CD14-positive monocyte (primary cell): Measurements from ENCODE around the gene KRT2. TPM values are rescaled to one million over a fixed set of nuclear protein-coding genes. Genes with fewer than 3 reads are reported as not detected.

Experiments used
- DNase-seq, 3 donors: peaks; one replicate each; pipeline ENCODE4 v3.0.0-alpha.2; 2011 to 2022
- H2AFZ ChIP-seq: 2 replicates; pipeline ENCODE4 v1.6.0; 2012; ENCODE audit warnings: mild to moderate bottlenecking, low read depth, low read length, inconsistent platforms; ENCODE audit not compliant: insufficient read depth, poor library complexity, severe bottlenecking
- H3K27ac ChIP-seq, 2 donors: 1 replicate in 1 of 2; 2 replicates in 1 of 2; pipeline ENCODE4 v1.5.1; 2012 to 2013; ENCODE audit warnings: low read length in 2 of 2, control low read depth in 1 of 2, inconsistent platforms in 1 of 2, low read depth in 1 of 2, mild to moderate bottlenecking in 1 of 2
- H3K27me3 ChIP-seq, 2 donors: one replicate each; pipeline versions ENCODE4 v1.6.0 to v1.6.1; 2011 to 2013; ENCODE audit warnings: low read length in 2 of 2; ENCODE audit not compliant: control insufficient read depth in 2 of 2, insufficient read depth in 2 of 2
- H3K36me3 ChIP-seq, 2 donors: replicated peaks in 1 of 2; 1 replicate in 1 of 2; 2 replicates in 1 of 2; pipeline versions ENCODE4 v1.5.1 to v1.6.1; 2012 to 2013; ENCODE audit warnings: low read length in 2 of 2, control low read depth in 1 of 2, inconsistent platforms in 1 of 2, mild to moderate bottlenecking in 1 of 2; ENCODE audit not compliant: insufficient read depth in 2 of 2, control insufficient read depth in 1 of 2
- H3K4me1 ChIP-seq, 2 donors: 1 replicate in 1 of 2; 2 replicates in 1 of 2; pipeline versions ENCODE4 v1.5.1 to v1.6.1; 2012 to 2013; ENCODE audit warnings: low read length in 2 of 2, control low read depth in 1 of 2, inconsistent platforms in 1 of 2, mild to moderate bottlenecking in 1 of 2, moderate library complexity in 1 of 2; ENCODE audit not compliant: insufficient read depth in 2 of 2, control insufficient read depth in 1 of 2
- H3K4me2 ChIP-seq: replicated peaks from 2 replicates; pipeline ENCODE3; 2012; ENCODE audit warnings: low read length, moderate library complexity, mild to moderate bottlenecking; ENCODE audit not compliant: poor library complexity, severe bottlenecking; ENCODE audit errors: extremely low read depth
- H3K4me3 ChIP-seq, 3 experiments: fragments of 200-600 bp in 1 of 3; sonication (generic) in 1 of 3; replicated peaks in 1 of 3; 1 replicate in 2 of 3; 2 replicates in 1 of 3; pipeline ENCODE4 v1.5.1; 2011 to 2013; ENCODE audit warnings: low read length in 3 of 3, mild to moderate bottlenecking in 3 of 3, control low read depth in 2 of 3, low read depth in 2 of 3, inconsistent platforms in 1 of 3, moderate library complexity in 1 of 3
- H3K79me2 ChIP-seq: 2 replicates; pipeline ENCODE4 v1.6.0; 2012; ENCODE audit warnings: mild to moderate bottlenecking, control low read depth, inconsistent platforms, low read length, moderate library complexity; ENCODE audit not compliant: insufficient read depth
- H3K9ac ChIP-seq: 2 replicates; pipeline ENCODE4 v1.6.0; 2017; ENCODE audit warnings: low read length, mild to moderate bottlenecking; ENCODE audit not compliant: insufficient read depth, poor library complexity, severe bottlenecking
- H3K9me3 ChIP-seq, 2 donors: replicated peaks in 1 of 2; 1 replicate in 1 of 2; 2 replicates in 1 of 2; pipeline versions ENCODE4 v1.5.1 to v1.6.1; 2012 to 2013; ENCODE audit warnings: low read length in 2 of 2, control low read depth in 1 of 2; ENCODE audit not compliant: control insufficient read depth in 1 of 2, insufficient read depth in 1 of 2
- H4K20me1 ChIP-seq: 2 replicates; pipeline ENCODE4 v1.6.0; 2012; ENCODE audit warnings: mild to moderate bottlenecking, low read length, control low read depth, moderate library complexity; ENCODE audit not compliant: insufficient read depth
- H3K27ac Mint-ChIP-seq, 7 donors: one replicate each; pipeline ENCODE4 v1.8.0; 2020; ENCODE audit warnings: mild to moderate bottlenecking in 7 of 7, mixed read lengths in 7 of 7, moderate library complexity in 6 of 7, inconsistent platforms in 2 of 7
- H3K27me3 Mint-ChIP-seq, 3 donors: one replicate each; pipeline ENCODE4 v1.8.0; 2021 to 2022; ENCODE audit warnings: low read depth in 3 of 3, mild to moderate bottlenecking in 3 of 3, mixed read lengths in 3 of 3, moderate library complexity in 3 of 3, inconsistent platforms in 1 of 3
- H3K36me3 Mint-ChIP-seq, 2 donors: one replicate each; pipeline ENCODE4 v1.8.0; 2020; ENCODE audit warnings: mixed read lengths in 2 of 2, inconsistent platforms in 1 of 2, mild to moderate bottlenecking in 1 of 2
- H3K4me1 Mint-ChIP-seq: one replicate; pipeline ENCODE4 v1.8.0; 2020; ENCODE audit warnings: mild to moderate bottlenecking, mixed read lengths
- H3K4me3 Mint-ChIP-seq, 2 donors: one replicate each; pipeline ENCODE4 v1.8.0; 2020; ENCODE audit warnings: mild to moderate bottlenecking in 2 of 2, mixed read lengths in 2 of 2, moderate library complexity in 1 of 2
- H3K9me3 Mint-ChIP-seq, 7 donors: one replicate each; pipeline ENCODE4 v1.8.0; 2020 to 2022; ENCODE audit warnings: mixed read lengths in 7 of 7, mild to moderate bottlenecking in 6 of 7, moderate library complexity in 6 of 7, inconsistent platforms in 2 of 7
- WGBS: methylation state at CpG from one replicate; pipeline ENCODE4 v1.1.5; 2013; ENCODE audit warnings: missing lambda C conversion rate; ENCODE audit not compliant: insufficient coverage; 5-methylcytosine and 5-hydroxymethylcytosine counted together
- intact Hi-C, 2 donors: fragments of 100-400 bp; cut with micrococcal nuclease; formaldehyde crosslinking; loops; one replicate each; pipeline versions ENCODE4 v1.15.0 to v1.15.1; 2023
- polyA plus RNA-seq, 3 donors: library from polyadenylated mRNA; depleted of rRNA in 1 of 3; unstranded in 2 of 3; stranded (reverse) in 1 of 3; fragments of 300-500 nt in 2 of 3; fragments of >200 nt in 1 of 3; fragmentation: Illumina TruSeq in 2 of 3; gene quantifications; 1 replicate in 2 of 3; 2 replicates in 1 of 3; pipeline ENCODE4 v1.2.3, GENCODE V29; 2012 to 2021
- TF ChIP-seq, protein P1 (sequence below): fragments of 200-600 bp; IDR thresholded peaks from one replicate; pipeline ENCODE4 v1.8.0; 2022; ENCODE audit warnings: antibody characterized with exemption, mild to moderate bottlenecking

Gene KRT2
- polyA plus RNA-seq, 3 donors = not detected

DNA sequence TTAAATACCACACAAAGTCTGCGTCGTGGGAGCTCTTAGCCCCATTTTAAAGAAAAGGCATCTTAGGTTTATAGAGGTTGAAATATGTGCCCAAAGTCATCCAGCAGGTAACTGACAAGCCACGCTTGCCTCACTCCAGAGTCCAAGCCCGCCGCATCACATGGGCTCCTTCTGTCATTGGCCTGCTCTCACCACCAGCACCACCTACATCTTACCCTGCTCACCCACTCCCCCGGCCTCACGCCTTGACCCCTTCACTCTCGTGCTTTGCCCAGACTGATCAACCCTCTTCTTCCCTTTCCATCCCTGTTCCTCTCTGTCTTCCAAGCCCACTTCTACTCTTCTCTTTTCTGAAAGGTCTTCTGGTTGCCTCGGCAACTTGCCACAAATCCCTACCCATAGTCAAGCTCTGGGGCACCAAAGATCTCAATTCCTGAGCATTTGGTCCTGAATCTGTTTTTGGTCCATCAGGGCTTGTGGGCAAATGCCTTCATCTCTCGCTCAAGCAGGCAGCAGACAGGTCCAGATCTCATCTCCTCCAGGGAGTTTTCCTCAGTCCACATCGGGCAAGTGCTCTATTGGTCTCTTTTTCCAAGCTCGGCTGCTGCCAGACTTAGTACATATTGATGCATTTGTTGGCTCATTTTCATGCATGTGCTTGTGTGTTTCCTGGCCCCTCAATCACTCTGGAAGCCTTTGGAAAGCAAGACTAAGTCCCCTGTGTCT is 31.7 kb upstream of the KRT2 start:
- TF ChIP-seq, protein P1, sequence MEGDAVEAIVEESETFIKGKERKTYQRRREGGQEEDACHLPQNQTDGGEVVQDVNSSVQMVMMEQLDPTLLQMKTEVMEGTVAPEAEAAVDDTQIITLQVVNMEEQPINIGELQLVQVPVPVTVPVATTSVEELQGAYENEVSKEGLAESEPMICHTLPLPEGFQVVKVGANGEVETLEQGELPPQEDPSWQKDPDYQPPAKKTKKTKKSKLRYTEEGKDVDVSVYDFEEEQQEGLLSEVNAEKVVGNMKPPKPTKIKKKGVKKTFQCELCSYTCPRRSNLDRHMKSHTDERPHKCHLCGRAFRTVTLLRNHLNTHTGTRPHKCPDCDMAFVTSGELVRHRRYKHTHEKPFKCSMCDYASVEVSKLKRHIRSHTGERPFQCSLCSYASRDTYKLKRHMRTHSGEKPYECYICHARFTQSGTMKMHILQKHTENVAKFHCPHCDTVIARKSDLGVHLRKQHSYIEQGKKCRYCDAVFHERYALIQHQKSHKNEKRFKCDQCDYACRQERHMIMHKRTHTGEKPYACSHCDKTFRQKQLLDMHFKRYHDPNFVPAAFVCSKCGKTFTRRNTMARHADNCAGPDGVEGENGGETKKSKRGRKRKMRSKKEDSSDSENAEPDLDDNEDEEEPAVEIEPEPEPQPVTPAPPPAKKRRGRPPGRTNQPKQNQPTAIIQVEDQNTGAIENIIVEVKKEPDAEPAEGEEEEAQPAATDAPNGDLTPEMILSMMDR = no peak
- H3K4me1 Mint-ChIP-seq = no peaks in the 10 kb centered on the region
- Histone ChIP-seq H3K9ac (no peak overlapping the region), H4K20me1 (no peaks in the 10 kb centered on the region), H3K4me3 (no peak overlapping the region), H3K27ac (no peak overlapping the region), H3K4me1 (no peaks in the 10 kb centered on the region), H3K79me2 (no peaks in the 10 kb centered on the region), H2AFZ (no peak overlapping the region), H3K4me2 (no peak overlapping the region), H3K36me3 (no peaks in the 10 kb centered on the region), H3K9me3 (no peaks in the 10 kb centered on the region), H3K27me3 (no peaks in the 10 kb centered on the region)
- H3K27me3 Mint-ChIP-seq = peaks cover 6 to 11% (median 8%) of the 10 kb centered on the region in 3 donors
- H3K36me3 Mint-ChIP-seq = no peaks in the 10 kb centered on the region
- H3K4me3 Mint-ChIP-seq = no peak overlapping the region
- intact Hi-C loops = no loop called here
- H3K9me3 Mint-ChIP-seq = peaks cover 0 to 1% (median 0%) of the 10 kb centered on the region in 7 donors
- H3K27ac Mint-ChIP-seq = peak overlapping the region in 1 of 7 donors; percentile 6
- WGBS = 98% methylated on average over 8 of the region's 12 CpGs
- DNase-seq = no peak

DNA sequence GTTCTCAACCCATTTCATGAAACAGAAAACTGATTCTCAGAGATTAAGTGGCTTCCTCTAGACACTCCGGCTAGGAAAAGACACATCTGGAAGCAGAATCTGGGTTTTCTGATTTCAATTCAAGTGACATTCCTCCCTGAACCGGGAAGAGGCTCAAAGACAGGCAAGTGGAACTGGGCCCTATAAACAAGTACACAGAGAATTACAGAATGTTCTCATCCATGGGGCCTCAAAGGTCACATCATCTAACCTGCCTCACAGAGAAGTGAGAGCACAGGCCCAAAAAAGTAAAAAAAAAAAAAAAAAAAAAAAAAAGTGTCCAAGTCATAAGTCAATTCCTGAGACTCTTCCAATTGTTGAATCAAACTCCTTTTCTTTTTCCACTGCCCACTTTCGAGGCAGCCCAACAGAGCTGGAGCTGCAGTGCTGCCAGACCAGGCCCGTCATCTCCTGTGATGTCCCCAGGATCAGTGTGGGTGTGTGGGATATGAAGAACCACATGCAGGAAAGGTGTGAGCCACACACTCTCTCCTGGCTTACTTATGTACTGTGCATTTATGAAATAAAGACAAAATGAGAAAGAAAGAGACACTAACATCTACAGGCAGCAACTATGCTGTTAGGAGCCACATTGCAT is 31.0 kb upstream of the KRT2 start:
- H3K79me2 ChIP-seq = no peaks in the 10 kb centered on the region
- no peaks in the 10 kb centered on the region for H3K36me3 ChIP-seq
- H3K27ac ChIP-seq = no peak overlapping the region
- Mint-ChIP-seq H3K4me3 (no peak overlapping the region), H3K27ac (no peak overlapping the region), H3K27me3 (peaks cover 6 to 10% (median 8%) of the 10 kb centered on the region in 3 donors), H3K4me1 (no peaks in the 10 kb centered on the region), H3K36me3 (no peaks in the 10 kb centered on the region), H3K9me3 (peaks cover 0 to 1% (median 0%) of the 10 kb centered on the region in 7 donors)
- no peaks in the 10 kb centered on the region for H3K4me1 ChIP-seq
- H3K27me3 ChIP-seq = no peaks in the 10 kb centered on the region
- WGBS = 95% methylated on average over 2 of the region's 4 CpGs
- TF ChIP-seq, protein P1 = no peak
- no peak overlapping the region for H3K4me2 ChIP-seq
- no peak overlapping the region for H2AFZ ChIP-seq
- no peak for DNase-seq
- H4K20me1 ChIP-seq = no peaks in the 10 kb centered on the region
- H3K9ac ChIP-seq = no peak overlapping the region
- H3K9me3 ChIP-seq = no peaks in the 10 kb centered on the region
- no peak overlapping the region for H3K4me3 ChIP-seq
- intact Hi-C loops = no loop called here
